Measurements from ENCODE around the gene ARL13B.

ARL13B gene

DNA sequence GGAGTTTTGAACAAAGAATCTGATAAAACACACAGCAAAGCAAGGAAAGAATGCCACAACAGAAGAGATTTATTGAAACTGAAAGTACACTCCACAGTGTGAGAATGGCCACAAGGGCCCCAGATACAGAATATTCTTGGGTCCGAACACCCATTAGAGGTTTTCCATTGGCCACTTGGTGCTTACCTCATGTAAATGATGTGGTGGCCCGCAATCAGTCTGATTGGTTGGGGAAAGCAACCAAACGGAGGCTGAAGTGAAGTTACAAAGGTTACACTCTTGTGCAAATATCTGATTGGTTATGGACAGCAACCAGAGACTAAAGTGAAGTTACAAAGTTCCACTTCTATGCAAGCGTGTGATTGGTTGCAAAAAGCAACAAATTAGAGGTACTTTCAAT, 103.3 kb downstream of the ARL13B start:
- TF ChIP-seq FOXA1 (IDR thresholded peaks at IDR 0.05), result no peak
- TF ChIP-seq FOXK2 (IDR thresholded peaks at IDR 0.05), result no peak
- TF ChIP-seq LEF1 (IDR thresholded peaks at IDR 0.05; ENCODE audit: borderline replicate concordance), result no peak
- TF ChIP-seq ZNF384 (IDR thresholded peaks at IDR 0.05), result no peak
- no peak for TF ChIP-seq FOXM1 (IDR thresholded peaks at IDR 0.05; ENCODE audit: borderline replicate concordance)
- no peak for TF ChIP-seq ELF4 (IDR thresholded peaks at IDR 0.05)
- no peak for TF ChIP-seq HDGF (IDR thresholded peaks at IDR 0.05; ENCODE audit: borderline replicate concordance)
- no peak for TF ChIP-seq SP1 (IDR thresholded peaks at IDR 0.05)
- DNase-seq (ENCODE audit: extremely low spot score), result no peak
- ChIA-PET CTCF (no interaction called here), POLR2A (interaction anchor here (2.1 kb wide), 1 partner anchor 20 kb away, joined by 14 read pairs; the partner anchor contains the start of genes DHFR2 and NSUN3)

DNA sequence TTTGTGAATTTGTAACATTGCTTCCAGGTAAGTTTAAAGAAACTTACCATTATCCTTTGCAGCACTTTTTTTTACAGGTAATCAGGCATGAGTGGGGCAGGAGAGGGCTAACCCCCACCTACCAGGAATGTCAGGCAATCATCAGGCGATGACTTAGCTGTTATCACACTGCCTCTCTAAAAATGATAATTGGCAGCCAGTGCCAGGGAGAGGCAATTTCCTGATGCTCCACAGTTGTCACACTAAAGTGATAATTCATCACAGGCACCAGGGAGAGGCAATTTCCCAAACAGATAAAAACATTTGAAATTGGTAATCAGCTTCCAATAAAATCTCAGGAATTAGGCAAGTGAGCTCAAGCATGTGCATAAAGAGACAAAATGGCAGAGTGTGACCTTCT, 109.2 kb downstream of the ARL13B start:
- CTCF ChIA-PET, result interaction anchor here (0.6 kb wide), 1 partner anchor 13 kb away, joined by 7 read pairs; no protein-coding TSS in a partner anchor
- TF ChIP-seq CTBP1 (IDR thresholded peaks at IDR 0.05; ENCODE audit: borderline replicate concordance), result no peak
- no peak for TF ChIP-seq ELF4 (IDR thresholded peaks at IDR 0.05)
- TF ChIP-seq FOXA1 (IDR thresholded peaks at IDR 0.05), result no peak
- no peak for TF ChIP-seq ZNF384 (IDR thresholded peaks at IDR 0.05)
- TF ChIP-seq FOXM1 (IDR thresholded peaks at IDR 0.05; ENCODE audit: borderline replicate concordance), result no peak
- no peak for TF ChIP-seq LEF1 (IDR thresholded peaks at IDR 0.05; ENCODE audit: borderline replicate concordance)
- no peak for TF ChIP-seq SUZ12 (IDR thresholded peaks at IDR 0.05)
- no peak for TF ChIP-seq SP1 (IDR thresholded peaks at IDR 0.05)
- TF ChIP-seq HDGF (IDR thresholded peaks at IDR 0.05; ENCODE audit: borderline replicate concordance), result no peak
- no peak for TF ChIP-seq TARDBP (IDR thresholded peaks at IDR 0.05)
- TF ChIP-seq, protein P1, sequence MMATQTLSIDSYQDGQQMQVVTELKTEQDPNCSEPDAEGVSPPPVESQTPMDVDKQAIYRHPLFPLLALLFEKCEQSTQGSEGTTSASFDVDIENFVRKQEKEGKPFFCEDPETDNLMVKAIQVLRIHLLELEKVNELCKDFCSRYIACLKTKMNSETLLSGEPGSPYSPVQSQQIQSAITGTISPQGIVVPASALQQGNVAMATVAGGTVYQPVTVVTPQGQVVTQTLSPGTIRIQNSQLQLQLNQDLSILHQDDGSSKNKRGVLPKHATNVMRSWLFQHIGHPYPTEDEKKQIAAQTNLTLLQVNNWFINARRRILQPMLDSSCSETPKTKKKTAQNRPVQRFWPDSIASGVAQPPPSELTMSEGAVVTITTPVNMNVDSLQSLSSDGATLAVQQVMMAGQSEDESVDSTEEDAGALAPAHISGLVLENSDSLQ (IDR thresholded peaks at IDR 0.05), result no peak
- no peak for TF ChIP-seq FOXK2 (IDR thresholded peaks at IDR 0.05)
- no peak for TF ChIP-seq BHLHE40 (IDR thresholded peaks at IDR 0.05; ENCODE audit: borderline replicate concordance)
- no peak for TF ChIP-seq NFRKB (IDR thresholded peaks at IDR 0.05)
- no peak for TF ChIP-seq ARNT (IDR thresholded peaks at IDR 0.05)
- TF ChIP-seq L3MBTL2 (conservative IDR thresholded peaks at IDR 0.05), result no peak
- POLR2A ChIA-PET, result interaction anchor here (2.0 kb wide), 1 partner anchor 27 kb away, joined by 9 read pairs; the partner anchor contains the start of genes DHFR2 and NSUN3
- DNase-seq (ENCODE audit: extremely low spot score), result no peak

DNA sequence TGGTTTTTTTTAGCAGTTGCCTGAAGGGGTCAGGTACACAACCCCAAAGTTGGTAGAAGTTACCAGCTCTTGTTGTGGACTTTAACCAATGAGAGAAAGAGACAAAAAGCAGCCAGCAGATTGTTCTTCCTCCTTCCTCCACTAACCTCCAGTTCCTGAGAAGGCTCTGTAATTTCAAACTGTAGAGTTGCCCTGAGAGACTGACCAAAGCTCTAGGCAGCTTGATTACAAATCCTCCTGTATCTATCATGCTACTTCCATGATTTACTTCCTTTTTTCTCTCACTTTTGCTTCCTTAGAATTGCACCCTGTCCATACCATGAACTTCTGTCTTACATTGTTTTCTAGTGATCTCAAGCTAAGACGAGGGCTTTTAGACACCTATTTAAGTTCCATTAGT, 112.1 kb downstream of the ARL13B start:
- TF ChIP-seq ELF4 (IDR thresholded peaks at IDR 0.05) (no peak), NFRKB (IDR thresholded peaks at IDR 0.05) (no peak), FOXM1 (IDR thresholded peaks at IDR 0.05; ENCODE audit: borderline replicate concordance) (no peak), LEF1 (IDR thresholded peaks at IDR 0.05; ENCODE audit: borderline replicate concordance) (no peak), SP1 (IDR thresholded peaks at IDR 0.05) (no peak), HDGF (IDR thresholded peaks at IDR 0.05; ENCODE audit: borderline replicate concordance) (no peak), FOXA1 (IDR thresholded peaks at IDR 0.05) (no peak), ZNF384 (IDR thresholded peaks at IDR 0.05) (no peak), SUZ12 (IDR thresholded peaks at IDR 0.05) (no peak), CTBP1 (IDR thresholded peaks at IDR 0.05; ENCODE audit: borderline replicate concordance) (no peak), TARDBP (IDR thresholded peaks at IDR 0.05) (no peak), L3MBTL2 (conservative IDR thresholded peaks at IDR 0.05) (no peak), ARNT (IDR thresholded peaks at IDR 0.05) (no peak), BHLHE40 (IDR thresholded peaks at IDR 0.05; ENCODE audit: borderline replicate concordance) (no peak), FOXK2 (IDR thresholded peaks at IDR 0.05) (no peak)
- TF ChIP-seq, protein P1 (IDR thresholded peaks at IDR 0.05), result no peak
- ChIA-PET CTCF (no interaction called here), POLR2A (interaction anchor here (1.2 kb wide), 1 partner anchor 29 kb away, joined by 3 read pairs; the partner anchor contains the start of genes DHFR2 and NSUN3)
- DNase-seq (ENCODE audit: extremely low spot score), result no peak

DNA sequence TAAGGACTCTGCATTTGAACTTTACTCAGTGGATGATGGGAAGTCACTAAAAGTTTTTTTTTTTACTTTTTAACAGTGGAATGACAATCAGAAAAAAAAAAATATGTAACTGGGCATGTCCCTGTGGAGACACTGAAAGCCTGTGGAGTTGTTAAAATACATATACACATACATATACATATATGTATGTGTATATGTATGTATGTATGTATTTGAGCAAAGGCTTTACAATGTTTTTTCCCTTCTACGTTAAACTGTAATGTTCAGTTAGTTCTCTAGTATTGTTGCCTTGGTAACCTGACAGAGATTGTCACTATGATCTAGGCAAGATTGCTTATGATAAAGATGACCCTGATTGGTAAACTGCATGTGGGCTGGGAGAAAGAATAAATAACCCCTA, 113.2 kb downstream of the ARL13B start:
- TF ChIP-seq BHLHE40 (IDR thresholded peaks at IDR 0.05; ENCODE audit: borderline replicate concordance) (no peak), FOXM1 (IDR thresholded peaks at IDR 0.05; ENCODE audit: borderline replicate concordance) (no peak)
- ChIA-PET CTCF (no interaction called here), POLR2A (no interaction called here)
- DNase-seq (ENCODE audit: extremely low spot score), result no peak

DNA sequence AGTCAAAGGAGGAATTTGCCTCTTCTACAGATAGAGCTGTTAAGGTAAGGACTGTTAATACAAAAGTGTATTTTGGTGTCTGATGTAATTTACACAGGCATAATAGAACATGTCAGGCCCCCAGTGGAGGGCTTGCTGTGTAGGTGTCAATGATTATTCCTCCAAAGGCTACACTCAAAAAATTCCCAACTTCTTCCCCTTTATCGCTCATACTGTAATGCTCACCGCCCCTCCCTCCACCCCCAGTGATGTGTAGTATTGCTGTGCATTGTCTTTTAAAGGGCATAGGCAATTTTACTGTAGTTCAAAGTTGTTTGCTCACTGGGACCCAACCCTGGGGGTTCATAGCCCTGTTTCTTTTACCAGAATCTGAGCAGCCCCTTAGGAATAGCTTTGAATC, 115.2 kb downstream of the ARL13B start:
- POLR2A ChIA-PET, result no interaction called here
- CTCF ChIA-PET, result interaction anchor here (0.6 kb wide), 1 partner anchor 182 kb away, joined by 4 read pairs; no protein-coding TSS in a partner anchor
- DNase-seq (ENCODE audit: extremely low spot score), result no peak
- TF ChIP-seq SUZ12 (IDR thresholded peaks at IDR 0.05) (no peak), FOXA1 (IDR thresholded peaks at IDR 0.05) (no peak), CTBP1 (IDR thresholded peaks at IDR 0.05; ENCODE audit: borderline replicate concordance) (no peak), ZNF384 (IDR thresholded peaks at IDR 0.05) (no peak), BHLHE40 (IDR thresholded peaks at IDR 0.05; ENCODE audit: borderline replicate concordance) (no peak), LEF1 (IDR thresholded peaks at IDR 0.05; ENCODE audit: borderline replicate concordance) (no peak), ELF4 (IDR thresholded peaks at IDR 0.05) (no peak), L3MBTL2 (conservative IDR thresholded peaks at IDR 0.05) (no peak), FOXK2 (IDR thresholded peaks at IDR 0.05) (no peak), TARDBP (IDR thresholded peaks at IDR 0.05) (no peak), SP1 (IDR thresholded peaks at IDR 0.05) (no peak), NFRKB (IDR thresholded peaks at IDR 0.05) (no peak)

DNA sequence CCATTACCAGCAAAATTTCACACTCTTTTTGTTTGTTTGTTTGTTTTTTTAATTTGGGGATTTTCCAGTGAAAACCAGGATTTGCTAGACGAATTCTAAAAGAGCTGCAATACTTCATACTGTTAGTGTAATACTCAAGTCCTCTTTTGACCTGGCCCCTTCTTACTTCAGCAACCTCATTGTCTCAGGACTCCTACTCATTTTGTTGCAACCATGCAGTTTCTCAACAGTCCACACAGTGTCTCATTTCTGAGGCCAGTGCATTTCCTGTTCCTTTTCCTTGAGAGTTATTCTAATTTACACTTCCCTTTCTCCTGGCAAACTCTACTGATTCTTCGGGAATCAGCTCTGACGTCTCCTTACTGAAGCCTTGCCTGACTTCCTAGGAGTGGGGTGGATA, 118.5 kb downstream of the ARL13B start:
- ChIA-PET CTCF (interaction anchor here (1.0 kb wide), 1 partner anchor 33 kb away, joined by 3 read pairs; no protein-coding TSS in a partner anchor), POLR2A (interaction anchor here (1.4 kb wide), 1 partner anchor 125 kb away, joined by 4 read pairs; the partner anchor contains the start of gene PROS1)
- TF ChIP-seq ARNT (IDR thresholded peaks at IDR 0.05) (no peak), FOXA1 (IDR thresholded peaks at IDR 0.05) (no peak), CTBP1 (IDR thresholded peaks at IDR 0.05; ENCODE audit: borderline replicate concordance) (no peak), NFRKB (IDR thresholded peaks at IDR 0.05) (no peak), SP1 (IDR thresholded peaks at IDR 0.05) (no peak), TARDBP (IDR thresholded peaks at IDR 0.05) (no peak), ELF4 (IDR thresholded peaks at IDR 0.05) (no peak)
- TF ChIP-seq, protein P1 (IDR thresholded peaks at IDR 0.05), result no peak
- no peak for DNase-seq (ENCODE audit: extremely low spot score)

Data from HEK293T (cell line).